AG10803 (cell line): ENCODE results near the gene TBC1D24.

Experiments used
- DNase-seq: peaks from one replicate; pipeline ENCODE4 v3.0.0; 2010; ENCODE audit warnings: low read depth
- H3K4me3 ChIP-seq: 2 replicates; pipeline ENCODE4 v1.5.1; 2011; ENCODE audit warnings: mild to moderate bottlenecking, low read length, control low read depth
- CTCF ChIP-seq: conservative IDR thresholded peaks from 2 replicates; pipeline ENCODE4 v1.5.1; 2011; ENCODE audit warnings: mild to moderate bottlenecking, low read length, control low read depth, inconsistent platforms

The TBC1D24 gene

GRCh38 chr16:2514333-2515179, 39.6 kb downstream of the TBC1D24 start:
- DNase-seq, result no peak
- no peak for TF ChIP-seq CTCF
- H3K4me3 ChIP-seq, result peak overlapping the region; percentile 88

GRCh38 chr16:2515180-2515851, 40.4 kb downstream of the TBC1D24 start:
- peak; percentile 25 for DNase-seq
- peak overlapping the region; percentile 88 for H3K4me3 ChIP-seq
- no peak for TF ChIP-seq CTCF

- no peak for DNase-seq
Measured at GRCh38 chr16:2516391-2517240, 41.7 kb downstream of the TBC1D24 start.

GRCh38 chr16:2517954-2518605, 43.2 kb downstream of the TBC1D24 start:
- no peak for DNase-seq
- H3K4me3 ChIP-seq, result no peak overlapping the region
- TF ChIP-seq CTCF, result no peak

More at GRCh38 chr16:2516391-2517240, 41.7 kb downstream of the TBC1D24 start:
- peak overlapping the region; percentile 3 for H3K4me3 ChIP-seq
- TF ChIP-seq CTCF, result no peak

- H3K4me3 ChIP-seq, result no peak overlapping the region
- TF ChIP-seq CTCF, result no peak
- no peak for DNase-seq
Measured at GRCh38 chr16:2518823-2519710, 44.1 kb downstream of the TBC1D24 start.

GRCh38 chr16:2519711-2520080, 44.8 kb downstream of the TBC1D24 start:
- H3K4me3 ChIP-seq, result peak overlapping the region; percentile 40
- no peak for TF ChIP-seq CTCF
- no peak for DNase-seq
